Large intestine (tissue), 3 donors: ENCODE results near the gene ZFYVE1. TPM values are rescaled to one million over a fixed set of nuclear protein-coding genes. Genes with fewer than 3 reads are reported as not detected.

Experiments used
- DNase-seq, 2 donors: peaks; one replicate each; pipeline versions ENCODE4 v3.0.0 to v3.0.0-alpha.2; 2013
- H3K27ac ChIP-seq: one replicate; pipeline ENCODE4 v1.5.1; 2013; ENCODE audit warnings: low read length
- H3K27me3 ChIP-seq: 2 replicates; pipeline ENCODE4 v1.6.1; 2013; ENCODE audit warnings: low read length; ENCODE audit not compliant: control insufficient read depth, insufficient read depth
- H3K36me3 ChIP-seq: 2 replicates; pipeline ENCODE4 v1.6.1; 2013; ENCODE audit warnings: low read length; ENCODE audit not compliant: control insufficient read depth, insufficient read depth
- H3K4me1 ChIP-seq: one replicate; pipeline ENCODE4 v1.6.1; 2013; ENCODE audit warnings: low read length; ENCODE audit not compliant: control insufficient read depth, insufficient read depth
- H3K4me3 ChIP-seq: one replicate; pipeline ENCODE4 v1.5.1; 2013; ENCODE audit warnings: low read length
- H3K9me3 ChIP-seq: one replicate; pipeline ENCODE4 v1.6.1; 2013; ENCODE audit warnings: mild to moderate bottlenecking, low read depth, low read length, moderate library complexity; ENCODE audit not compliant: control insufficient read depth
- WGBS: methylation state at CpG from one replicate; pipeline ENCODE4 v1.1.5; 2013; ENCODE audit warnings: low lambda C conversion rate; ENCODE audit not compliant: insufficient coverage; 5-methylcytosine and 5-hydroxymethylcytosine counted together
- polyA plus RNA-seq: library from polyadenylated mRNA; unstranded; fragments of 120-200 nt; gene quantifications from one replicate; pipeline ENCODE4 v1.2.1, GENCODE V29; 2013

ZFYVE1 gene
- polyA plus RNA-seq, 1 donor = 14.2 TPM

DNA sequence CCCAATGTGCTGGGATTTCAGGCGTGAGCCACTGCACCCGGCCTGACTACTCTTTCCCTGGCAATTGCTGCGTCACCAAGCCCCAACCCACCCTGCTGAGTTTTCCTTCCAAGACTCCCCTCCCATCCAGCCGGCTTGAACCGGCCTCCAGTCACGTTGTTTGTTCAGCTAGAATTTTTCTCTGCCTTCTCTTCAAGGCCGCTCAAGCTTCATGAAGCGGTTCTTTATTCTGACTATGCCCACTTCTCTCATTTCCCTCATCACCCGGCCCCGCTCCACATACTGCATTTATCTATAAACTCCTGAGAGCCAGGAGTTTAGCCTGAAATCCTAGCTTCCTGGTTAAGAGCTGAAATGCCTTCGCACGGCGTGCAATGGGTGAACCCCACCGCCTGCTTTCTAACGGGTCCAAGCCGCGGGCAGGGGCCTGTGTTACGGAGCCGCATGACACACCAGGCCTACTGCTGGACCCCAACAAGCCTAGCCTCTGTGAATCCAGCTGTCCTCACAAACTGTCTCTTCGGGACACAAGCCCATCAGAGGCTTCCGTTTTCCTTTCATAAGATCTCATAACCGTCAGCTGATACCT is 101.6 kb downstream of the ZFYVE1 start:
- Histone ChIP-seq H3K27ac (peak overlapping the region; percentile 67), H3K36me3 (no peaks in the 10 kb centered on the region), H3K4me1 (peaks cover 5% of the 10 kb centered on the region), H3K9me3 (peaks cover 3% of the 10 kb centered on the region), H3K4me3 (peak overlapping the region; percentile 77), H3K27me3 (no peaks in the 10 kb centered on the region)
- DNase-seq = no peak
- WGBS = no CpG with 5 or more reads among the region's 22 CpGs

DNA sequence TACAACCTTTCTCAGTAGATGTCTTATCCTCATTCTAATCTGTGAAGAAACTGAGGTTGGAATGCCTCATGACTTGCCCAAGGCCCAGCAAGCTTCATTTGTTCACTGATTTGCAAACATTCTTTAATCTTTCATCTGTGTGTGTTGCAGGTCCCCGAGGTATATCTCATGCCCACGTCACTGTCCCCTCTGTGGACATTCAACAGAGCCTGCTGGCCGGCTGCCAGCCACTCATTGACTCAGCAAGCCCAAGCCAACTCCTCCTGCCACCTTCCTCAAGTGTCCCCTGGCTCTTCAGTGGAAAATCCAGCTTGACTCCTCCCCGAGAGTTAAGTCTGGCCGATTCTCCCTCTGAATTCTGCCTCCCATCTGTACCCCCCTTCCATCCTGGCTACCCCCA is 102.6 kb downstream of the ZFYVE1 start:
- no peak for DNase-seq
- Histone ChIP-seq H3K27ac (no peak overlapping the region), H3K9me3 (peaks cover 3% of the 10 kb centered on the region), H3K4me3 (no peak overlapping the region), H3K27me3 (peaks cover 3% of the 10 kb centered on the region), H3K4me1 (peaks cover 5% of the 10 kb centered on the region), H3K36me3 (no peaks in the 10 kb centered on the region)
- WGBS = 71% methylated on average over 1 of the region's 5 CpGs

DNA sequence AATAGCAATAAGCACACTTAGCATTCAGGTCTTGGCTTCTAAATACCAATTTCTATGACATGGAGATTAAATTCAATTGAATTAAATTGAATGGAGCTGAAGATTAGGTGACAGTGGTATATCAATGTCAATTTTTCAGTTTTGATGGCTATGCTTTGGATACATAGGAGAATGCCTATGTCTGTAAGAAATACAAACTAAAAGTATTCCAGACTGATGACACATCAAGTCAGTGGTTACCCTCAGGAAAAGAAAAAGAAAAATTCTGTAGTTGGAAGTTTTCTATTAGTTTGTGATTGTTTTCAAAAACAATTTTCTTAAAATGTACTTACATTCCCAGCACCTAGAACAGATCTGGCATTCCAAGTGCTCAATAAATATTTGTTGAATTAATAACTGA is 105.5 kb downstream of the ZFYVE1 start:
- H3K27ac ChIP-seq = no peak overlapping the region
- H3K27me3 ChIP-seq = peaks cover 18% of the 10 kb centered on the region
- H3K4me1 ChIP-seq = peaks cover 5% of the 10 kb centered on the region
- H3K9me3 ChIP-seq = no peaks in the 10 kb centered on the region
- H3K4me3 ChIP-seq = no peak overlapping the region
- no peak for DNase-seq
- H3K36me3 ChIP-seq = no peaks in the 10 kb centered on the region

DNA sequence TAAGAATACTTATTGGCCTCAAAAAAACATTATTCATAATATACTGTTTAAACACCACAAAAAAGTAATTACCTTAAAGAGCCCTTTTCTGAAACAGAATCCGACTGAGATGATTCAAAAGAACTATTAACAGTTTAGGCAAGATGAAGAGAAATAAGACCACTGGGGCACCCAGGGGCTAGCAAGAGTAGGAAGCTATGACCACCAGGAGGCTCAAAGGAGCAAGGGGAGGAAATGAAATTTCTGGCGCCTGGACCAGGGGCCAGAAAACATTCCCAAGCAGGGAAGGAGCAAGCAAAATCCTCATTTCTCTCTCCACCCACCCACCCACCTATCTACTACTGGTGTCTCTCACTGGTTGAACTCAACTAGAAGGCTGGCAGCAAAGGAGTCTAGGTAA is 106.9 kb downstream of the ZFYVE1 start:
- no peaks in the 10 kb centered on the region for H3K9me3 ChIP-seq
- H3K4me1 ChIP-seq = no peaks in the 10 kb centered on the region
- 60% methylated on average over 1 of the region's 2 CpGs for WGBS

More for the DNA sequence above, 106.9 kb downstream of the ZFYVE1 start:
- Histone ChIP-seq H3K27ac (no peak overlapping the region), H3K36me3 (no peaks in the 10 kb centered on the region), H3K4me3 (no peak overlapping the region), H3K27me3 (peaks cover 18% of the 10 kb centered on the region)
- DNase-seq = no peak

Other genes starting within 250 kb of the ZFYVE1 start
- gene DPF3, start 133.0 kb downstream of the ZFYVE1 start, polyA plus RNA-seq = 3.5 TPM
- gene DCAF4, start 100.6 kb downstream of the ZFYVE1 start, polyA plus RNA-seq = 15.3 TPM
- 124 TPM for gene RBM25, start 31.4 kb upstream of the ZFYVE1 start, polyA plus RNA-seq
- 104 TPM for gene PSEN1, start 109.4 kb upstream of the ZFYVE1 start, polyA plus RNA-seq
- gene PAPLN, start 210.4 kb upstream of the ZFYVE1 start, polyA plus RNA-seq = 69.1 TPM